HG02571 (cell line): Measurements from ENCODE around the gene SYNJ1.
"Not testable (repeated sequence)": the region's sequence is repeated elsewhere in the genome, so short reads cannot be mapped to it uniquely, and the experiment has no call there.

ENCODE experiments used
- ATAC-seq: cut with Tn5 transposase; IDR thresholded peaks from one replicate; pipeline ENCODE4 v1.9.1; 2021; ENCODE audit warnings: mild to moderate bottlenecking, moderate library complexity; ENCODE audit not compliant: unreplicated experiment

SYNJ1 gene

DNA sequence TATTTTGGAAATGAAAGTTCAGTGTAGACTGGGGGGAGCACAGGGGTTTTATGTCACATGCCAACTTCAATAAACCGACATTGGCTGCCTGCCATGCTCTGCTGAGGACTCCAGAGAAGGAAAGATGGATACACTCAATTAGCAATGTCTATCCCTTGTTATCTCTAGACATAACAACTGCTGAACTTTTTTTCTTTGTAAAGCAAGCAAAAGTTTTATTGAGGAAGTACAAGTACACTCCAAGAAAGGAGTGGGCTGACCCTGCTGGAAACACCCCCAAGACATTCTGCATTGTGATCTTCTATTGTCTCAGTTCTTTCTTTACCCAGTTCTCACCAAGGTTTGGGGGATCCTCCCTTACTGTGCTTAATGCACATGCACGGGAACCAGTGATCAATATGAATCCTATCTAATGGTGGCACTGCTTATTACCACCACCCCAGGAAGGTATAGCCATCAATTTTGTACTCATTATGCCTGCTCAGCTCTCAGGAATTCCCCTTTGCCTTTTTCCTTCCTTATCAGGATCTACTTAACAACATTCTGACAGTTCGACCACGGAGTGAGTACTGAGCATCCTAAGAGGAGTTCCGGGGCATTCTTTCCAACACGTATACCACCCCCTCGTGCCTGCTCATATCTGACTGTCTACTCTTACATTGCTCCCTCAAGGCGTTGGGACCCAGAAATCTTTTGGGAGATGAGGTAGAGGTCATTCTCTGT is 28.7 kb downstream of the SYNJ1 start:
- ATAC-seq, result no peak

DNA sequence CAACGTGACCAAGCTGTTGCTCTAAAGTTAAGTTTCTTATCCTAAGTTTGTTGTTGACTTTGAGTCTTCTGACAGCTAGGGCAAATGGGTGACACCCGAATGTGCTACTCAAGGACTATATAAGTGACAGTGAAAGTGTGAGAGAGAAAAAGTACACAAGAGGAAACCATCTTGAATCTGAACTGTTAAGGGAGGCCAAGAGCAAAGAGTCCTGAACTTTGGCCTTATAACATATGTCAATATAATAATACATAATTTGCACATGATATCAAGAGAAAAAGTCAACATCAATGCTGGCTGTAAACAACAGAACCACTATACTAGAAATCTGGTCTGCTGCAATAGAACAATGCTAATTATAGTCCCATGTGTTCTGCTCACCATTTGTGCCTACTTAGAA is 29.5 kb downstream of the SYNJ1 start:
- ATAC-seq, result no peak

DNA sequence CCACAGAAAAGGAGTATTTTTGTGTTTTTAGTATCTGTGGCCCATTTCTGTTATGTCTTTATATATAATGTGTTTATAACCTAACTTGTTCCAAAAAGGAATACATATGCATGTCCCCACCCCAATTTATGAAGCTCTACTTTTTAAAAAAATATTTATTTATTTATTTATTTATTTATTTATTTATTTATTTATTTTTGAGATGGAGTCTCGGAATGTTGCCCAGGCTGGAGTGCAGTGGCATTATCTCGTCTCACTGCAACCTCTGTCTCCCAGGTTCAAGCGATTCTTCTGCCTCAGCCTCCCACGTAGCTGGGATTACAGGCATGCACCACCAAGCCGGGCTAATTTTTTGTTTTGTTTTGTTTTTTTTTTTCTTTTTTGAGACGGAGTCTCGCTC is 32.3 kb downstream of the SYNJ1 start:
- not testable (repeated sequence) for ATAC-seq

DNA sequence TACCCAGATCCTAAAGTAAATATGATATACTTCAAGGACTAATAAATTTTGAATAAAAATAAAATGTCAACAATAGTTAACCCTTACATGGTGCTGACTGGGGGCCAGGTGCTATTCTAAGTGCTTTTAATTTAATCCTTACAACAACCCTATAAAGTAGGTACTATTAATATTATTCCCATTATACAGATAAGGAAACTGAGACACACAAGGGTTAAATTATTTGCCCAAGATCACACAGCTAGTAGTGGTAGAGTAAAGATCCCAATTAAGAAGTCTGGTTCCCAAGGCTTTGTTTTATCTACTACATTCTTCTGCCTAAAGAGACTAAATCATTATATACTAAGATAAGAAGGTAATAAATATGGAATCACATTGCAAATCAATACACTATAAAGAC is 34.2 kb downstream of the SYNJ1 start:
- ATAC-seq, result no peak

DNA sequence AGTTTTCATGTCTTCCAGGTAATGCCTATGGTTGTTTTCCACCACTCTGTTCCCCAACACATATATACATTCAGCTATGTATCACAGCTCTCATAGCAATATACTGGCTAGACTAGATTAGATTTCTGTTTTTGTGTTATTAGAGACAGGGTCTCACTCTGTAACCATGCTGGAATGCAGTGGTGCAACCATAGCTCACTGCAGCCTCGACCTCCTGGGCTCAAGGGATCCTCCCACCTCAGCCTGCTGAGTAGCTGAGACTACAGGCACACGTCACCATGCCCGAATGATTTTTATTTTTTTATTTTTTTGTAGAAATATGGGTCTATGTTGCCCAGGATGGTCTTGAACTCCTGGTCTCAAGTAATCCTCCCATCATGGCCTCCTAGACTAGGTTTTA is 37.7 kb downstream of the SYNJ1 start:
- no peak for ATAC-seq

DNA sequence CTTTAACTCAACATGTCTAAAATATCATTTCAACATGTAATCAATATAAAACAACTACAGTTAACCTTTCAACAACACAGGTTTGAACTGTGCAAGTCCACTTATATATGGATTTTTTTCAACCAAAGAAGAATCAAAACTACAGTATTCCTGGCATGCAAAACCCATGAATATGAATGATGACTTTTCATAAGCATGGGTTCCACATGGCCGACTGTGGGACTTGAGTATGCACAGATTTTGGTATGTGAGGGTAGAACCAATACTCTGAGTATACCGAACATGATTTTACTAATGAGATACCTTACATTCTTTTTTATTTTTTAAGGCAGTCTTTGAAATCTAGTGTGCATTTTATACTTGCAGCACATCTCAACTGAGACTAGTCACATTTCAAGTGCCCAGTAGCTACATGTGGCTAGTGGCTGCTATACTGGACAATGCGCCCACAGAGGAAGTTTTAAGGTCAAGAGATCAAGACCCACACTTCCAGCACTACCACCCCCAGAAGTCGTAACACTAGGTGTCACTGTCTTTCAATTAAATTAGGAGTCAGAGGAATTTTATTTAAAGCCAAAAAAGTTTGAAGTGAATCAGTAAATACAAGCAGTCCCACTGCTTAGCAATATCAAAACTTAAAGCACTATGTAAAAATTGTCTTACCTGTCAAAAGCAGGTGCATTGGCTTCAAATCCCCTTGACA is 40.0 kb downstream of the SYNJ1 start:
- ATAC-seq, result no peak

DNA sequence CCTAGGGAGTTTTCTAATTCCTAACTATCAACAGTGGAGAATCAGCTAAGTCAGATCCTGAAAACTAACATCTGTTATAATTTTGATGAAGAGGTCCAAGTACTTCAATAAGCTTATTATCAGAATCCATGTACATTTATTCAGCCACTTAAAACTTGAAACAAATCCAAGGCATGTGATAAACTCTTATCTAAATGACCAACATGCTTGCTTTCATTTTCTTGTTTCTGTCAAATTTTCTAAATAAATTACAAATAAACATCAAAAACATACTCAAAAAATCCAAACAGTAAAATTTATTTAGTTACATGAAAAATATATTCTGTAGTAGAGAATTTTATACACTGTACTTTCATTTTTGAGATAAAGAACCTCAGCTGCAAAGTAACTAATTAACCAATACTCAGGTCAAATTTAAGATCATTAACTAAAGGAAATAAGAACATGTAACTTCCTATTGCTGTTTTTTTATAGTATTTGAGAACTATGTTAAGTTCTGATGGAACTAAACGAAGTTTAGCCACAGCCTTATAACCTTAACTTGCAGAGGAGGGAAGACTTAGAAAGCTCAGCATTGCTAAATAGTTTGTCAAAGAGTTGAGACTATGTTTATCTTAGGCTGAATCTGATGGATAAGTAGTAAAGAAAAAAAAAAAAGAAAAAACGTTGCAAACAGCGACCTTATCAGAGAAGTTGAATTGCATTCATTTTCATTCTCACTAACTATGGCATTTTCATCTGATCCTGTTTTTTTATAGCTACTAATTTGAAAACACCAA is 44.9 kb downstream of the SYNJ1 start:
- no peak for ATAC-seq

DNA sequence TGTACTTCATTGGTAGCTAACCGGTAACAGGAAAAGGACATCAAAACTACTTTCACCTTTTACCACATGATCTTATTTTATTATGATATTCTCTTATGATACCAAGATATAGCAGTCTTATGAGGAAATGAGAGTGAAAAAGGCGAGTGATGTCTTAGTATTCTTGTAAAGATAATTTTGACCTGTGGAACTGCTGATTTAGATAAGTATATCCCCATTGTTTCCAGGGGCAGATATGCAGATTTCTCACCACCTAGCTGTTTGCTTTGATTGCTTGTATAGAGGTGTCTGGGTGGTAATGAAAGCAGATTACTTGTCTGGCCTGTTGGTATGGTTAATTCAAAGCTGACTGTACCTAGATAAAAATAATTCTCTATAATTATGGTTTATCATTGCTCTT is 53.1 kb downstream of the SYNJ1 start:
- no peak for ATAC-seq

DNA sequence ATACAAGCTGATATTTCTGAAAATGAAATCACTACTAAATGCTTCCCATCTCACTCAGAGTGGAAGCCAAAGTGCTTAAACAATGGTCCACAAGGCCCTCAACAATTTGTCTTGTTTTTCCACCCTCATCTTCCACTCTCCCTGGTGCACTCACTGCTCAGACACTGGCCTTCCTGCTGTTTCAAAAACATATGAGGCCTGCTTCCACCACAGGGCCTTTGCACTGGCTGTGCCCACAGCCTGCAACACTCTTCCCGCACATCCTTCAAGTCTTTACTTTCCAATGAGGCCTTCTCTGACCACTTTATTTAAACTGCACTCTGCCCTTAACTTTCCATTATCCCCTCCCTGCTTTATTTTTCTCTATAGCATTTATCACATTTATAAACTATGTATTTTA is 53.8 kb downstream of the SYNJ1 start:
- no peak for ATAC-seq

DNA sequence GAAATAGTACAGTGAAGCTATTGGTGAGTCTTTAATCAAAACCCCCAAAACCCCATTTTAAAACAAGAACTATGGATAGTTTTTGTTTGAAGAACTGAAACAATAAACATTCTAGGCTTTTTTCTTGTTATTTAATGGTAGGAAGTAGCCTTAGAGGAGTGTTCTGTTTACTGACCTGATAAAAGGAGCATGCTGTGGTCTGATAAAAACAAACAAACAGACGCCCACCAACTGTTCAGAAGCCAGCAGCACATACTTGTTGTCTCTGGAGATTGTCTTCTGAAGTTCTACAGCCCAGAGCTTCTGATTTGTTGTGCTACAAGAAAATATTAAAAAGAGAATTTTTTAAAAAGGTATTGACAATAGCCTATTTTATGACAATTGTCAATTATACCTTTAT is 61.6 kb downstream of the SYNJ1 start:
- no peak for ATAC-seq

DNA sequence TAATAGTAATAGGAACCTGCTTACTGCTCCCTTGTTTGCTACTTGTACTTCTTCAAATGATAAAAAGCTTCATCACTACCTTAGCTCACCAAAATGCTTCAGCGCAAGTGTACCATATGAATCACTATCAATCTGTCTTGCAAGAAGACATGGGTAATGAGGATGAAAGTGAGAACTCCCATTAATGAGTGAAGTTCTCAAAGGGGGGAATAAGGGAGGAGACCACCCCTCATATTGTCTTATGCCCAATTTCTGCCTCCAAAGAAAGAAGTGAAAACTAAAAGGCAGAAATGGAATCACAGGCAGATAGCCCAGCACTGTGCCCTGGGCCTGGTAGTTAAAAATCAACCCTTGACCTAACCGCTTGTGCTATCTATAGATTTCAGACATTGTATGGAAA is 63.7 kb downstream of the SYNJ1 start:
- ATAC-seq, result not testable (repeated sequence)

DNA sequence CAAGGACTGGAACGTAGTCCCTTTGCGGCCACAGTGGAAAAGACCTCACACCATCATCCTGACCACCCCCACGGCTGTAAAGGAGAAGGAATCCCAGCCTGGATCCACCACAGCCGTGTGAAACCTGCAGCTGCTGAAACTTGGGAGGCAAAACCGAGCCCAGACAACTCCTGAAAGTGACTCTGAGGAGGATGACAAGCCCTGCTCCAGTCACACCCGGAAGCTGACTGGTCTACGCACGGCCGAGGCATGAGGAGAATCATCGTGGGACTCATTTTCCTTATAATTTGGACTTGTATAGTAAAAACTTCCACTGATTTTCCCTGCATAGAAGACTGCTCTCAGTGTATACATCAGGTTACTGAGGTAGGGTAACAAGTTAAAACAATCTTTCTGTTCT is 65.8 kb downstream of the SYNJ1 start:
- not testable (repeated sequence) for ATAC-seq

DNA sequence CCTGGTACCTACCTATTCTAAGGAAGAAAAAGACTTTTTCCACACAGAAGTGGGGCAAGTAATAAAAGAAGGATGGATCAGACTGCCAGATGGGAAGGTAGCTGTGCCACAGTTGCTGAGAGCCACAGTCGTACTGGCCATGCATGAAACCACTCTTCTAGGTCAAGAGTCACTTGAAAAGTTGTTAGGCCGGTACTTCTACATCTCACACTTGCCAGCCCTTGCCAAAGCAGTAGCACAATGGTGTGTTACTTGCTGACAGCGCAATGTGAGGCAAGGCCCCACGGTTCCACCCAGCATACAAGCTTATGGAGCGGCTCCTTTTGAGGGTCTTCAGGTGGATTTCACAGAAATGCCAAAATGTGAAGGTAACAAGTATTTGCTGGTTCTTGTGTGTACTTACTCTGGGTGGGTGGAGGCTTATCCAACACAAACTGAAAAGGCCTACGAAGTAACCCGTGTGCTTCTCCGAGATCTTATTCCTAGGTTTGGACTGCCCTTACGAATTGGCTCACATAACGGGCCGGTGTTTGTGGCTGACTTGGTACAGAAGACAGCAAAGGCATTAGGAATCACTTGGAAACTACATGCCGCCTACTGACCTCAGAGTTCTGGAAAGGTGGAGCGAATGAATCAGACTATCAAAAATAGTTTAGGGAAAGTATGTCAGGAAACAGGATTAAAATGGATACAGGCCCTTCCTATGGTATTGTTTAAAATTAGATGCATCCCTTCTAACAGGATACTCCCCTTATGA is 66.6 kb downstream of the SYNJ1 start:
- ATAC-seq, result not testable (repeated sequence)

DNA sequence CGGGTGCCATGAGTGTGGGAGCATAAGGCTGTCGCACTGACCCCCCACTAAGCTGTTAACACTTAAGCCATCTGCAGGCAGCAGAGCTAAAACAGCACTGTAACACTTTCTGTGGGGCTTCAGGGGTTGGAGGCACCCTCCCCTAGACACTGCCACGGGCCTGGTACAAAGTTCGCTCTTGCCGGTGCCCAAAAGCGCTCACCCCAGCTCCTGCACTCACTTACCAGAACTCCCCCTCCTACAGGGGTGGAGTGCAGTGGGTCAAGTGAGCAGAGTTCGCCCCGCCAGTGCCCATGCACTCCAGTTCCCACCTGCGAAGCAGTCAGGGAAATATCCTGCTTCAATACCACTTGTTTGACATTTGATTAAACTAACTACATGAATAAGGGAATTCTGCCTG is 69.3 kb downstream of the SYNJ1 start:
- ATAC-seq, result no peak

DNA sequence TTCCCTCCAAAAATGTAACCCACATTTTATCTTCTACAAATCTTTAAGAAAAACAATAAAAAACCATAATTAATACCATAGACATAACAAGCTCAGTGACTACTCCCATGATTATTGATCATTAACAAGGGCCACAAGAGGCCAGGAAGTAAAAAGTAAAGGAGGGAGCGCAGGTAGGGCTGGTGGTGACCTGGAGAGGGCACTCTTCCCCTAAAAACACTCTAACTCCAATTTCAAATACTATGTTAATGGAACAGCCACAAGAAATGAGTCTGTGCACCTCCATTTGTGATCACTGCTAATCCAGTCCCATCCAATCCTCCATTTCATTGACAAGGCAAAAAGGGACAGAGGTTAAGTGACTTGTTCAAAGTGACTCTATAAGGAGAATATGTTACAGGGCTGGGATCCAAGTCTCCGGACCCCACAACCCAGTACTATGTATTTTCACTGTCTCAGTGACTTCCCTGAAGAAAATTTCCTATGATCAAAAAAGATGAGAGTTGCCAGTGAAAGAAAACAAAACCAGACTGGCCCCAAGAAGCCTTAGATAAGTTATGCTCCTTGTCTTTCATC is 74.4 kb downstream of the SYNJ1 start:
- no peak for ATAC-seq

DNA sequence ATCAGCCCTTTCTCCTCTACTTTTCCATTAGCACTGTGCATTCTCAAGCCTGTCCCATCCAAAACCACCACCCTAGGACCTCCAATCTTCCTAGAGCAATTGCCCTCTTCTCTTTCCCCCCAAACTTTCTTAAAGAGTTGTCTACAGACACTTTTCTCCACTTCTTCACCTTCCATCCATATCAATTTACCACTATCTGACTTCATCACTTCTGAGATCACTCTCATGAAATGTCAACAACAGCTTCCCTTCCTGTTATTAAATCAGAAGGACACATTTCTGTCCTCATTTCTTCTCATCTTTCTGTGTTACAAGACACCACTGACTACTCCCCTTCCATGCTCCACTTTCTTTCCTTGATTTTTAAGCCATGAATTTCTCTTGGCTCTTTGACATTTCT is 79.6 kb downstream of the SYNJ1 start:
- no peak for ATAC-seq

DNA sequence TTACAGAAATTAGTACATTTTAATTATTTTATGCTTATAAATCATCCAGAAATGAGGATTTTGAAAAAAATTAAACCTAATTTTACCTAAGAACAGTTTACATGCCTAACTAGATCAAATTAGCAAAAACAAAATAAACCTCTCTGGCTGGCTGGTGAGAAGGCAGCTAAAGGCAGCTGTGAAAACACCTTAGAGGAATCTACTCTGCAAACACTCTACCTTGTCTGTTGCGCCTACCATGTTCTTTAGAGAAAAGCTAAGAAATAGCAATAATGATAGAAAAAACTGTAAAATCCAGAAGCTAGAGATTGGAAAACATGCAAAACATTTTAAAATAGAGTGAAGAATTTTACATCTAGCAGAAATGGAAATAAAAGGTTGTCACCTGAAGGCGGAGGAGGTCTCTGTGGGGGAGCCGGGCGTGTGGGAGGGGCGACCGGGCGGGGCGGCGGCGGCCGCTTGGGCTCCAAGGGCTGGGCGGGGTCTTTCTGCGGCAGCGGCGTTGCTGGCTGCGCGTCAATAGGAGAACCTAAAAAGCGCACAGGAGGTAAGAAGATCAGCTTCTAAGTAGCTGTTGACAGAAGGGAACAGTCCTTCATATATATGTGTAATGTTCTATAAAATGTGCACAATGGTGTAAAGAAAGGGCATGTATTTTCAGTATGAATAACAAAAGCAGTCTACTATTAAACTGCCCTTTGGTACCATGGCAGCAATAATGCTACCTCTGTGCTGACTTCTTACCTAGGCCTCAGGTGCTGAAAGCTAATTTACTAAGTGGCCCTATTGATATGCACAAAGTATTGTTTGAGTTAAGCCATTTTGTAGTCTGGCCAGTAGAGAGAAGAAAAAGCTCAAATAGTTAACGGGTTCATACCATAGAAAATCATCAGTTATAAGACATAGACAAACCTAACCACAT is 82.3 kb downstream of the SYNJ1 start:
- no peak for ATAC-seq

DNA sequence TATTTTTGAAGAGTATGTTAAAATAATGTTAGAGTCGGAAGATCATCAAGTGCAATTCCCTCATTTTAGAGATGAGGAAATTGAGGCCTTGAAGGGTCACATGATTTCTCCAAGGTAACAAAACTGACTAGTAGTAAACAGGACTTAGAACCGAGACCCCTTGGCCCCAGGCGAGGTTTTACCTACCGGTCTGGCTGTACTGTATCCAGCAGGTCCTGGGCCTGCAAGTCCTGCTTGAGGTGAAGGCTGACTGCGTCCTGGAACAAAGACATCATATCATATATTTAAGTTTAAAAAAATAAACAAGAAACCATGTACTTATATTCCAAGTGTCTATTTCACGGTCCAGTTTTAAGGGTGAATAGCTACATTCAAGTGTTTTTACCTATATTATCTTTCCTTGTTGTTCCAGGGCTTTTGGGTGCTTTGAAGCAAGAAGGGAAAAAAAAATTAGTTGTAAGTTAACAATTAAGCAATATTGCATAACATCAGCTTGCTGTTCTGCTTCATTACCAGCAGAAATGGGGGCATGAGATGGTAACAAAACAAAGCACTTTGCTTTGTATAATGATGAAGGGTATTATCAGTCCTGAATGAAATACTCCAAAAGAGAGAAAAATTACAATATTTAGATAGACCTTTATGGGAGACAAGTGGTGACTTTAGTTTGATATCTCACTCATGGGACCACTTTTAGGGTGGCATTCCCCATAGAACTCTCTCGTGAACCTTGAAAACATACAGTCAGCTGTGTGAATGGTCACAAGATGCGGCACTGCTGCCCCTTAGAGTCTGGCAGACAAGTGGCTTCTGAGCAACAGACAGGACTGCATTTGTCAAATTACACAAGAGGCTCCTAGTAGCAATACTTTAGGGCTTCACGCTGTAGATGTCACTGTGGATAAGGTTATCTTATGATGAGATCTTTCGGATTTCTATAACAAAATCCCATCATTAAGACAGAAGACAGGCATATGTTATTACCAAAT is 85.8 kb downstream of the SYNJ1 start:
- ATAC-seq, result no peak
